Type B pancreatic cell (in vitro differentiated cells): Measurements from ENCODE around the gene IRF2BPL. TPM values are rescaled to one million over a fixed set of nuclear protein-coding genes. Genes with fewer than 3 reads are reported as not detected.
A peak's percentile ranks its signal among the peaks of the same experiment; 100 is the strongest.

Experiments
- DNase-seq: peaks from one replicate; pipeline ENCODE4 v3.0.0; 2021; ENCODE audit warnings: mixed read lengths; ENCODE audit not compliant: unreplicated experiment; ENCODE audit errors: extremely low spot score
- H3K27ac Mint-ChIP-seq: 2 replicates; pipeline ENCODE4 v1.8.0; 2021; ENCODE audit warnings: mild to moderate bottlenecking, mixed read lengths
- H3K27me3 Mint-ChIP-seq: 2 replicates; pipeline ENCODE4 v1.8.0; 2021; ENCODE audit warnings: mixed read lengths
- H3K36me3 Mint-ChIP-seq: 2 replicates; pipeline ENCODE4 v1.8.0; 2021; ENCODE audit warnings: mixed read lengths
- H3K4me1 Mint-ChIP-seq: one replicate; pipeline ENCODE4 v1.8.0; 2021; ENCODE audit warnings: mixed read lengths; ENCODE audit not compliant: unreplicated experiment
- H3K4me3 Mint-ChIP-seq: 2 replicates; pipeline ENCODE4 v1.8.0; 2021; ENCODE audit warnings: mild to moderate bottlenecking, mixed read lengths
- H3K9me3 Mint-ChIP-seq: 2 replicates; pipeline ENCODE4 v1.8.0; 2021; ENCODE audit warnings: mixed read lengths
- CTCF ChIP-seq: fragments of 200-600 bp; sonication (generic); conservative IDR thresholded peaks from 2 replicates; pipeline ENCODE4 v1.5.0; 2021; ENCODE audit warnings: antibody characterized with exemption, mild to moderate bottlenecking
- long read RNA-seq: library from polyadenylated mRNA; unstranded; transcript quantifications from one replicate; pipeline ENCODE4 v2.0.0, GENCODE V29; 2020
- total RNA-seq: library from RNA; stranded (reverse); gene quantifications from 2 replicates; pipeline ENCODE4 v1.2.1, GENCODE V29; 2021; ENCODE audit warnings: low replicate concordance

The IRF2BPL gene
- 59.7 and 116 TPM in 2 replicates for total RNA-seq
- long read RNA-seq, full-length matches to known transcripts, result 4 of 4 reads
- long read RNA-seq, partial matches to known transcripts, result 0 of 4 reads
- long read RNA-seq, other reads (novel, unspliced or antisense), result 0 of 4 reads

GRCh38 chr14:77028384-77029231, at the start of gene IRF2BPL:
IRF2BPL (minus strand) TSS chr14:77028708; CDS start chr14:77027792, 916 bp downstream.
- peaks cover 15% of the 10 kb centered on the region for H3K36me3 Mint-ChIP-seq
- peak; percentile 98 for DNase-seq
- no peak for TF ChIP-seq CTCF
- peaks cover 43% of the 10 kb centered on the region for H3K4me1 Mint-ChIP-seq
- H3K9me3 Mint-ChIP-seq, result no peaks in the 10 kb centered on the region
- H3K27ac Mint-ChIP-seq, result peak within 1 kb of the TSS; percentile 99
- H3K4me3 Mint-ChIP-seq, result peak within 1 kb of the TSS; percentile 95
- peaks cover 6% of the 10 kb centered on the region for H3K27me3 Mint-ChIP-seq

- Mint-ChIP-seq H3K4me1 (peaks cover 20% of the 10 kb centered on the region), H3K9me3 (peaks cover 5% of the 10 kb centered on the region), H3K4me3 (no peak overlapping the region), H3K36me3 (no peaks in the 10 kb centered on the region), H3K27ac (no peak overlapping the region), H3K27me3 (no peaks in the 10 kb centered on the region)
- no peak for DNase-seq
- no peak for TF ChIP-seq CTCF
Measured at GRCh38 chr14:77077040-77077439, 48.5 kb upstream of the IRF2BPL start.

- Mint-ChIP-seq H3K27ac (peak overlapping the region; percentile 84), H3K27me3 (no peaks in the 10 kb centered on the region), H3K36me3 (no peaks in the 10 kb centered on the region), H3K4me1 (peaks cover 27% of the 10 kb centered on the region), H3K9me3 (peaks cover 5% of the 10 kb centered on the region), H3K4me3 (peak overlapping the region; percentile 51)
- DNase-seq, result no peak
- no peak for TF ChIP-seq CTCF
Measured at GRCh38 chr14:77076113-77076631, 47.7 kb upstream of the IRF2BPL start.

GRCh38 chr14:77074969-77075368, 46.5 kb upstream of the IRF2BPL start:
- no peaks in the 10 kb centered on the region for H3K36me3 Mint-ChIP-seq
- no peaks in the 10 kb centered on the region for H3K27me3 Mint-ChIP-seq
- TF ChIP-seq CTCF, result no peak
- H3K4me3 Mint-ChIP-seq, result peak overlapping the region; percentile 28
- peaks cover 36% of the 10 kb centered on the region for H3K4me1 Mint-ChIP-seq
- DNase-seq, result no peak
- peaks cover 8% of the 10 kb centered on the region for H3K9me3 Mint-ChIP-seq
- H3K27ac Mint-ChIP-seq, result peak overlapping the region; percentile 60

- no peak for DNase-seq
- Mint-ChIP-seq H3K9me3 (peaks cover 3% of the 10 kb centered on the region), H3K27me3 (no peaks in the 10 kb centered on the region), H3K36me3 (no peaks in the 10 kb centered on the region), H3K4me1 (peaks cover 40% of the 10 kb centered on the region), H3K4me3 (no peak overlapping the region), H3K27ac (peak overlapping the region; percentile 31)
- TF ChIP-seq CTCF, result no peak
Measured at GRCh38 chr14:77071938-77072388, 43.5 kb upstream of the IRF2BPL start.
